Liver (tissue), 9 donors: ENCODE measurements around the gene INO80. TPM values are rescaled to one million over a fixed set of nuclear protein-coding genes. Genes with fewer than 3 reads are reported as not detected.

ENCODE experiments used
- DNase-seq: peaks from one replicate; pipeline ENCODE4 v3.0.0-alpha.2; 2017; ENCODE audit warnings: low spot score
- H3K27ac ChIP-seq, 2 donors: one replicate each; pipeline ENCODE4 v1.7.0; 2013; ENCODE audit warnings: inconsistent platforms in 2 of 2, low read length in 2 of 2, control low read depth in 1 of 2, low read depth in 1 of 2, mild to moderate bottlenecking in 1 of 2
- H3K27me3 ChIP-seq, 4 donors: one replicate each; pipeline versions ENCODE4 v1.6.1 to v1.7.0; 2013; ENCODE audit warnings: low read length in 3 of 4, inconsistent platforms in 1 of 4, mild to moderate bottlenecking in 1 of 4, moderate library complexity in 1 of 4; ENCODE audit not compliant: control insufficient read depth in 4 of 4, insufficient read depth in 4 of 4
- H3K36me3 ChIP-seq, 4 donors: one replicate each; pipeline versions ENCODE4 v1.6.1 to v1.7.0; 2013; ENCODE audit warnings: low read length in 3 of 4, mild to moderate bottlenecking in 3 of 4, low read depth in 1 of 4, moderate library complexity in 1 of 4; ENCODE audit not compliant: control insufficient read depth in 4 of 4, insufficient read depth in 3 of 4
- H3K4me1 ChIP-seq, 4 donors: one replicate each; pipeline versions ENCODE4 v1.6.1 to v1.7.0; 2013; ENCODE audit warnings: low read length in 3 of 4, mild to moderate bottlenecking in 3 of 4, moderate library complexity in 1 of 4; ENCODE audit not compliant: control insufficient read depth in 4 of 4, insufficient read depth in 4 of 4
- H3K4me3 ChIP-seq, 3 donors: one replicate each; pipeline versions ENCODE4 v1.6.1 to v1.7.0; 2013; ENCODE audit warnings: low read length in 3 of 3, control low read depth in 1 of 3, low read depth in 1 of 3, mild to moderate bottlenecking in 1 of 3
- H3K9ac ChIP-seq, 2 donors: one replicate each; pipeline ENCODE4 v1.7.0; 2013; ENCODE audit warnings: low read length in 2 of 2, mild to moderate bottlenecking in 2 of 2, moderate library complexity in 2 of 2, control low read depth in 1 of 2, low read depth in 1 of 2
- H3K9me3 ChIP-seq, 4 donors: one replicate each; pipeline versions ENCODE4 v1.6.1 to v1.7.0; 2013; ENCODE audit warnings: low read length in 3 of 4; ENCODE audit not compliant: control insufficient read depth in 4 of 4
- ATF3 ChIP-seq: IDR thresholded peaks from 2 replicates; pipeline ENCODE4 v1.6.1; 2016; ENCODE audit warnings: antibody characterized with exemption
- CTCF ChIP-seq: fragments of 150-350 bp; IDR thresholded peaks from 2 replicates; pipeline ENCODE4 v1.5.1; 2017; ENCODE audit warnings: improper control_type of control experiment, low read depth, low read length; ENCODE audit not compliant: missing input control
- EGR1 ChIP-seq, 2 donors: IDR thresholded peaks; 2 replicates each; pipeline ENCODE4 v1.6.1; 2016 to 2018; ENCODE audit warnings: antibody characterized with exemption in 2 of 2, low read depth in 2 of 2
- FOXA1 ChIP-seq: IDR thresholded peaks from 2 replicates; pipeline ENCODE4 v1.6.1; 2016; ENCODE audit warnings: antibody characterized with exemption
- FOXA2 ChIP-seq: IDR thresholded peaks from 2 replicates; pipeline ENCODE4 v1.6.1; 2016; ENCODE audit warnings: antibody characterized with exemption
- GABPA ChIP-seq, 2 donors: IDR thresholded peaks in 1 of 2; conservative IDR thresholded peaks in 1 of 2; 2 replicates each; pipeline ENCODE4 v1.6.1; 2016; ENCODE audit warnings: antibody characterized with exemption in 2 of 2, mild to moderate bottlenecking in 1 of 2, moderate library complexity in 1 of 2
- HNF4A ChIP-seq, 2 donors: conservative IDR thresholded peaks; 2 replicates each; pipeline ENCODE4 v1.6.1; 2016; ENCODE audit warnings: antibody characterized with exemption in 2 of 2, mild to moderate bottlenecking in 2 of 2
- HNF4G ChIP-seq: IDR thresholded peaks from 2 replicates; pipeline ENCODE4 v1.6.1; 2016; ENCODE audit warnings: antibody characterized with exemption
- JUND ChIP-seq, 2 donors: IDR thresholded peaks; 2 replicates each; pipeline ENCODE4 v1.6.1; 2016; ENCODE audit warnings: antibody characterized with exemption in 2 of 2
- RAD21 ChIP-seq, 2 donors: IDR thresholded peaks; 2 replicates each; pipeline ENCODE4 v1.6.1; 2016; ENCODE audit warnings: antibody characterized with exemption in 2 of 2, mild to moderate bottlenecking in 2 of 2
- REST ChIP-seq: IDR thresholded peaks from 2 replicates; pipeline ENCODE4 v1.6.1; 2016; ENCODE audit warnings: antibody characterized with exemption, mild to moderate bottlenecking
- RXRA ChIP-seq, 2 donors: IDR thresholded peaks; 2 replicates each; pipeline ENCODE4 v1.6.1; 2017 to 2018; ENCODE audit warnings: antibody characterized with exemption in 2 of 2, mild to moderate bottlenecking in 1 of 2
- TAF1 ChIP-seq: conservative IDR thresholded peaks from 2 replicates; pipeline ENCODE4 v1.6.1; 2016; ENCODE audit warnings: antibody characterized with exemption, mild to moderate bottlenecking
- ZBTB33 ChIP-seq: IDR thresholded peaks from 2 replicates; pipeline ENCODE4 v1.6.1; 2016; ENCODE audit warnings: antibody characterized with exemption
- WGBS: extraction: QIAGEN DNeasy Blood & Tissue Kit; methylation state at CpG from one replicate; pipeline ENCODE4 v1.1.7; 2013; 5-methylcytosine and 5-hydroxymethylcytosine counted together
- polyA plus RNA-seq, 2 donors: library from polyadenylated mRNA; stranded (reverse) in 1 of 2; unstranded in 1 of 2; fragments of 200-250 nt in 1 of 2; fragments of >200 nt in 1 of 2; fragmentation: Nextera tagmentation in 1 of 2; extraction: Ambion mirVana in 1 of 2; gene quantifications; one replicate each; pipeline versions ENCODE4 v1.2.1 to v1.2.3, GENCODE V29; 2013 to 2015
- total RNA-seq, 2 donors: library from RNA; depleted of rRNA; stranded (reverse); fragments of >200 nt; gene quantifications; one replicate each; pipeline ENCODE4 v1.2.3, GENCODE V29; 2014
- donor health status: healthy.
- donor health status: healthy.
- donor health status: healthy.
- donor health status: healthy.
- donor health status: healthy.

Gene INO80
- total and polyA plus RNA-seq, 4 donors: 3.2 to 19.7 (median 9.4) TPM

GRCh38 chr15:40978141-40978540 is 137.9 kb downstream of the INO80 start (continued):
- TF ChIP-seq ZBTB33 (no peak), EGR1 (IDR thresholded peaks at IDR 0.05; ENCODE audit: low read depth in 2 of 2) (no peak), RXRA (IDR thresholded peaks at IDR 0.05) (no peak), CTCF (no peak)

GRCh38 chr15:40976819-40977218 is 139.3 kb downstream of the INO80 start:
- Histone ChIP-seq H3K9me3 (no peaks in the 10 kb centered on the region), H3K9ac (no peak overlapping the region), H3K36me3 (peaks cover 8 to 59% (median 46%) of the 10 kb centered on the region in 4 donors), H3K27ac (no peak overlapping the region), H3K27me3 (no peaks in the 10 kb centered on the region), H3K4me3 (no peak overlapping the region), H3K4me1 (no peaks in the 10 kb centered on the region)
- no peak for DNase-seq
- 81% methylated on average over 7 of the region's 7 CpGs for WGBS
- no peak for TF ChIP-seq RAD21 (IDR thresholded peaks at IDR 0.05)
- no peak for TF ChIP-seq HNF4G
- no peak for TF ChIP-seq ZBTB33
- no peak for TF ChIP-seq CTCF
- TF ChIP-seq FOXA1: no peak
- TF ChIP-seq ATF3: no peak
- TF ChIP-seq GABPA (IDR thresholded peaks at IDR 0.05 in 1 of 2, conservative IDR thresholded peaks at IDR 0.05 in 1 of 2): no peak
- TF ChIP-seq TAF1: no peak
- TF ChIP-seq EGR1 (IDR thresholded peaks at IDR 0.05; ENCODE audit: low read depth in 2 of 2): no peak
- TF ChIP-seq FOXA2: no peak
- TF ChIP-seq HNF4A (conservative IDR thresholded peaks at IDR 0.05): no peak
- no peak for TF ChIP-seq REST
- TF ChIP-seq JUND (IDR thresholded peaks at IDR 0.05): no peak
